Mononuclear cell (primary cell): ENCODE data around the gene MEP1A. TPM values are rescaled to one million over a fixed set of nuclear protein-coding genes. Genes with fewer than 3 reads are reported as not detected.

Source experiments
- total RNA-seq: library from RNA; depleted of rRNA; stranded (reverse); fragments of >200 nt; gene quantifications from one replicate; pipeline ENCODE4 v1.2.3, GENCODE V29; 2012

MEP1A gene
- total RNA-seq, 1 donor, result not detected

Other genes with a start within 250 kb of the MEP1A start
- gene CYP39A1, start 140.6 kb upstream of the MEP1A start, total RNA-seq, result not detected
- 0.10 TPM for gene SLC25A27, start 140.4 kb upstream of the MEP1A start, total RNA-seq
- gene TDRD6, start 105.5 kb upstream of the MEP1A start, total RNA-seq, result not detected
- 5.1 TPM for gene PLA2G7, start 58.0 kb upstream of the MEP1A start, total RNA-seq
- gene ANKRD66, start 46.5 kb upstream of the MEP1A start, total RNA-seq, result not detected
- gene ADGRF5, start 128.5 kb downstream of the MEP1A start, total RNA-seq, result not detected
- 0.10 TPM for gene ADGRF1, start 248.9 kb downstream of the MEP1A start, total RNA-seq